ENCODE results near the gene SCARB2. TPM values are rescaled to one million over a fixed set of nuclear protein-coding genes. Genes with fewer than 3 reads are reported as not detected.

SCARB2 gene
- polyA plus RNA-seq, 1 donor (not counting 4 experiments of a cell fraction or from before 2014, with no cell fraction given): 72.2 TPM

- H3K36me3 ChIP-seq (ENCODE audit: control insufficient read depth in 2 of 2, extremely low read depth in 1 of 2, insufficient read depth in 2 of 2, low read length in 2 of 2): peaks cover 0 to 2% of the 10 kb centered on the region in 2 experiments
- no peak overlapping the region for H2AFZ ChIP-seq (ENCODE audit: control insufficient read depth, low read length)
- FAIRE-seq (no peak), DNase-seq (ENCODE audit: low read depth, low spot score) (no peak)
- H3K4me1 ChIP-seq (ENCODE audit: control insufficient read depth, extremely low read depth, insufficient read depth, low read length): peaks cover 23% of the 10 kb centered on the region
- no peak overlapping the region for H3K27ac ChIP-seq (ENCODE audit: control insufficient read depth, insufficient read depth, low read length)
- no peaks in the 10 kb centered on the region for H4K20me1 ChIP-seq (ENCODE audit: control insufficient read depth, extremely low read depth, insufficient read depth, low read length)
- no peak overlapping the region for H3K4me3 ChIP-seq (ENCODE audit: control insufficient read depth in 2 of 3, extremely low read depth in 1 of 3, insufficient read depth in 2 of 3, low read depth in 1 of 3, low read length in 3 of 3)
- peaks cover 62% of the 10 kb centered on the region for H3K79me2 ChIP-seq (ENCODE audit: control insufficient read depth, insufficient read depth, low read length)
- no peaks in the 10 kb centered on the region for H3K9me1 ChIP-seq (ENCODE audit: control insufficient read depth, extremely low read depth, insufficient read depth, low read length)
- no peak for TF ChIP-seq EZH2 (IDR thresholded peaks at IDR 0.05; ENCODE audit: low read length)
- TF ChIP-seq CTCF (optimal IDR thresholded peaks at IDR 0.05 in 1 of 3, IDR thresholded peaks at IDR 0.05 in 1 of 3, conservative IDR thresholded peaks at IDR 0.05 in 1 of 3; ENCODE audit: extremely low read depth in 1 of 3, insufficient read depth in 2 of 3, low read length in 3 of 3): no peak
- H3K27me3 ChIP-seq (ENCODE audit: control insufficient read depth, extremely low read depth, insufficient read depth, low read length): no peaks in the 10 kb centered on the region
- H3K9ac ChIP-seq (ENCODE audit: control insufficient read depth, extremely low read depth, insufficient read depth, low read length): no peak overlapping the region
- H3K9me3 ChIP-seq (ENCODE audit: control insufficient read depth, low read depth, low read length): no peaks in the 10 kb centered on the region
- dilution Hi-C loops (cut with MboI; ENCODE audit: extremely low pct_ligation_motif_present, low sequenced_read_pairs): no loop called here
- no peak overlapping the region for H3K4me2 ChIP-seq (ENCODE audit: control insufficient read depth, extremely low read depth, insufficient read depth, low read depth, low read length)
Measured at GRCh38 chr4:76206222-76206942, 7.2 kb downstream of the SCARB2 start.

- H3K4me1 ChIP-seq (ENCODE audit: control insufficient read depth, extremely low read depth, insufficient read depth, low read length): peaks cover 14% of the 10 kb centered on the region
- peaks cover 0 to 2% of the 10 kb centered on the region in 2 experiments for H3K36me3 ChIP-seq (ENCODE audit: control insufficient read depth in 2 of 2, extremely low read depth in 1 of 2, insufficient read depth in 2 of 2, low read length in 2 of 2)
- no peak overlapping the region for H3K27ac ChIP-seq (ENCODE audit: control insufficient read depth, insufficient read depth, low read length)
Measured at GRCh38 chr4:76205476-76205875, 8.1 kb downstream of the SCARB2 start.

More at GRCh38 chr4:76205476-76205875, 8.1 kb downstream of the SCARB2 start:
- FAIRE-seq (no peak), DNase-seq (ENCODE audit: low read depth, low spot score) (no peak)
- H3K79me2 ChIP-seq (ENCODE audit: control insufficient read depth, insufficient read depth, low read length): peaks cover 60% of the 10 kb centered on the region
- dilution Hi-C loops (cut with MboI; ENCODE audit: extremely low pct_ligation_motif_present, low sequenced_read_pairs): no loop called here
- no peaks in the 10 kb centered on the region for H3K27me3 ChIP-seq (ENCODE audit: control insufficient read depth, extremely low read depth, insufficient read depth, low read length)
- H3K4me2 ChIP-seq (ENCODE audit: control insufficient read depth, extremely low read depth, insufficient read depth, low read depth, low read length): no peak overlapping the region
- no peaks in the 10 kb centered on the region for H4K20me1 ChIP-seq (ENCODE audit: control insufficient read depth, extremely low read depth, insufficient read depth, low read length)
- no peak overlapping the region for H2AFZ ChIP-seq (ENCODE audit: control insufficient read depth, low read length)
- H3K9me1 ChIP-seq (ENCODE audit: control insufficient read depth, extremely low read depth, insufficient read depth, low read length): no peaks in the 10 kb centered on the region
- no peaks in the 10 kb centered on the region for H3K9me3 ChIP-seq (ENCODE audit: control insufficient read depth, low read depth, low read length)
- TF ChIP-seq EZH2 (IDR thresholded peaks at IDR 0.05; ENCODE audit: low read length): no peak
- H3K9ac ChIP-seq (ENCODE audit: control insufficient read depth, extremely low read depth, insufficient read depth, low read length): no peak overlapping the region
- no peak overlapping the region for H3K4me3 ChIP-seq (ENCODE audit: control insufficient read depth in 2 of 3, extremely low read depth in 1 of 3, insufficient read depth in 2 of 3, low read depth in 1 of 3, low read length in 3 of 3)

All from keratinocyte (primary cell).